HG03439 (cell line): ENCODE data around the gene GCA.

Source experiments
- ATAC-seq: cut with Tn5 transposase; IDR thresholded peaks from one replicate; pipeline ENCODE4 v1.9.1; 2021; ENCODE audit warnings: mild to moderate bottlenecking, moderate library complexity; ENCODE audit not compliant: unreplicated experiment

Gene GCA

GRCh38 chr2:162343824-162344616, at the start of gene GCA:
TSS of gene GCA (plus strand) at chr2:162344132. CDS start at chr2:162344249, 117 bp downstream.
- peak; percentile 100 for ATAC-seq

GRCh38 chr2:162295009-162295408, 48.9 kb upstream of the GCA start:
- no peak for ATAC-seq

GRCh38 chr2:162297925-162298552, 45.9 kb upstream of the GCA start:
- ATAC-seq, result peak; percentile 71

GRCh38 chr2:162298669-162299335, 45.1 kb upstream of the GCA start:
- ATAC-seq, result no peak

GRCh38 chr2:162300266-162300665, 43.7 kb upstream of the GCA start:
- ATAC-seq, result no peak

- peak; percentile 65 for ATAC-seq
These were observed 42.7 kb upstream of the GCA start for GRCh38 chr2:162301151-162301804.

GRCh38 chr2:162301877-162302276, 42.1 kb upstream of the GCA start:
- ATAC-seq, result no peak

GRCh38 chr2:162305901-162306300, 38.0 kb upstream of the GCA start:
- no peak for ATAC-seq

GRCh38 chr2:162308747-162309503, 35.0 kb upstream of the GCA start:
- peak; percentile 61 for ATAC-seq

- ATAC-seq, result no peak
These were observed 31.1 kb upstream of the GCA start for GRCh38 chr2:162312853-162313252.

GRCh38 chr2:162315938-162316337, 28.0 kb upstream of the GCA start:
- no peak for ATAC-seq

GRCh38 chr2:162316590-162316989, 27.3 kb upstream of the GCA start:
- ATAC-seq, result no peak

- ATAC-seq, result no peak
These were observed 26.7 kb upstream of the GCA start for GRCh38 chr2:162317058-162317742.

- peak; percentile 8 for ATAC-seq
These were observed 26.0 kb upstream of the GCA start for GRCh38 chr2:162317861-162318327.

GRCh38 chr2:162318328-162319180, 25.4 kb upstream of the GCA start, which contains the start of gene IFIH1:
TSS of gene IFIH1 (minus strand) at chr2:162318684. CDS start at chr2:162318307, 377 bp downstream.
- ATAC-seq, result peak; percentile 83

GRCh38 chr2:162320864-162321517, 22.9 kb upstream of the GCA start:
- ATAC-seq, result no peak

- no peak for ATAC-seq
These were observed 19.0 kb upstream of the GCA start for GRCh38 chr2:162324953-162325352.

GRCh38 chr2:162327134-162327769, 16.7 kb upstream of the GCA start:
- ATAC-seq, result no peak
